COLO668 (cell line): ENCODE data around the gene C19orf33.

ENCODE experiments used
- DNase-seq: peaks from one replicate; lab custom pipeline; 2025; ENCODE audit not compliant: unreplicated experiment; lab: John Stamatoyannopoulos, UW

Gene C19orf33

DNA sequence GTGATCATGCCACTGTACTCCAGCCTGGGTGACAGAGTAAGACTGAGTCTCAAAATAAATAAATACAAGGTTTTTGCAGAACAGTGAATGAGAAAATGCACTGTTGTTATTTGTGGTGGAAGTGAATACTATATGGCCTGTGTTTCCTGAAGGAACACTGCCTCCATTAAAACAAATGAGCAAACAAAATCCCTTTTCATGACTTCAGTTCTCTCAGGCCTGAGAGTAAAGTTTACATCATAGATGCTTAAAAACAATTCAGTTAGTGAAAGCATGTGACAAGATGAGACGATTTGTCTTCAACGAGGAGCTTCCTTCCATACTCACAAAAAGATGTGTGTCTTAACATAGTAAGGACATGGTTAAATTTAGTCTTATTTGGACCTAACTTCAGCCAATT is 25.3 kb upstream of the C19orf33 start:
- DNase-seq: no peak

DNA sequence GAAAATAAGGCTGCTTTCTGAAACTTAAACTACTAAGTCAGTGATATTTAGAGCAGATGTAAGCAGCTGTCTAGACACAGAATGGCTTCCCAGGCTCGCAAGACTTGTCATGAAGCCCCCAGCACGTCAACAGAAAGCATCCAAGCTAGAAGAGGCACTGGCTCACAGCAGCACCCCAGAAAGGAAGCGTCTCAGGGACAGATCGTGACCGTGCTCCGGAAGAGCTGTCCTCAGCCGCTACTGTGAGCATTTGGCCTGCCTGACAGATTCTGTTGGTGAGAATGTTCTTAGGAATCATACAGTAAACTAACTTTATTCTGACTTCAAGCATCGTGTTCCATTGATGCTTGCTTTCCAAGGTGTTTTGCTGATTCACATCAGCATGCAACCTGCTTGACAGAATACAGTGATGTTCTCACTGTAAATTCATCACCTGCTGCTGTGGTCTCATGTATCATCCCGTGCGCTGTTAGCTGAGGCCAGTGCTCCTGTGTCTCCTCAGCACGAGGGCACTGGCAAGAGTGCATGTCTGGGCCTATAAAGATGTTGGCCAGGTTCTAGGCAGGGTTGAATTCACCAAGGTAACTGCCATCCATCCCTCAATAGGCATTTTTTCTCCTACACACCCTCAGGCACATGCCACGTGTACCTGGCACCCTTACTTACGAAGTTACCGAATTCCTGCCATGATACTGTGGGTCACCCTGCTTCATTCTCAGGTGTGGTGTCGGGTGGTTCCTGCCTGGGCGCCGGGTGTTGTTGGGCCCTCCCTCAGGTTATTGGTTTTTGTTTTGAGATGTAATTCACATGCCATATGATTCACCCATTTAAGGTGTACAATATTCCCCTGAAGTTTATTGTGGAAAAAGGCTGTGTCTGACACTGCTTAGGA is 23.8 kb upstream of the C19orf33 start:
- DNase-seq: no peak

DNA sequence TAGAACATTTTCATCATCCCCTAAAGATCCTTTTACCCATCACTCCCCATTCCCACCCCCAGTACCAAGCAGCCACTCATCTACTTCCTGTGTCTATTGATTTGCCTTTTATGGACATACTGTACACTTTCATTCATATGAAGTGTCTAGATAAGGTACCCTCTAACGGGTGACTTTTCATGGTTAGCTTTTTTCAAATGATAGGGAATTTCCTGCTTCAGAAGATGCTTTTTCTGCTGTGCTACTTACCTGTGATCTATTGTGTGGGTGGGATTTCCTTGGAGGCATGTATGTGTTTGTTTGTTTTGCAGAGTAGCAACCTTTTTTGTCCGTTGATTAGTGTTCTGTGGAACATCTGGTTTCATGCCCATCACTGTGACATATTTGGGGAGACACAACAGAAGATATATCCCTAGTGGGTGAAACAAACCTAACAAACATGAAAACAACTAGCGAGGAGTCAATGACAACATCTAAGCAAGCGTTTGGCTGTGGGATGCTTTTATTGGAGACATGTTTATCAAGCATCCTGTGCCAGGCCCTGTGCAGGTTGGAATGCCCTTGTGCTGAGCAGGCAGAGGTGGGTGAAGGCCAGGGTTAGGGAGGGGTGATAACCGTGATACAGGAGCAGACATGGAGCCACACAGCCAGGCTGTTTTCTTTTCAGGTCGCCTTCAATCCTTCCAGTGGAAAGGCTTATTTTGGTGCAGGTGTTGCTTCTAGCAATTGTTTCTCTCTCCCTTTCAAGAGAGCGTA is 22.1 kb upstream of the C19orf33 start:
- no peak for DNase-seq

DNA sequence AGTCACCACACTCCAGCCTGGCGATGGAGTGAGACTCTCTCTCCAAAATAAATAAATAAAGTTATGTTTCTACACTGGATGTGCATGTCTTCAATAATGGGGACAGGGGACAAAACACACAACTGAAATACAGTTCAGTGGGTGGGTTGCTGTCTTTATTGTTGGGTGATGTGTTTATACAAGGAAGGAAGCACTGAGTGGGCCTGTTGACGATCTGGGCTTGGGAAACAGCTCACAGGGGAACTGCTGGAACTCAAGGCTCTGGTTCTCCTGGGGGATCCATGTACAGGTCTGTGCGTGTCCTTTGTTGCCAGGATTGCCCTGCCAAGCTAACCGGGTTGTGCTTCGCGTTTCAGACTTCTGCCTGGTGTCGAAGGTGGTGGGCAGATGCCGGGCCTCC is 20.8 kb upstream of the C19orf33 start:
- no peak for DNase-seq

DNA sequence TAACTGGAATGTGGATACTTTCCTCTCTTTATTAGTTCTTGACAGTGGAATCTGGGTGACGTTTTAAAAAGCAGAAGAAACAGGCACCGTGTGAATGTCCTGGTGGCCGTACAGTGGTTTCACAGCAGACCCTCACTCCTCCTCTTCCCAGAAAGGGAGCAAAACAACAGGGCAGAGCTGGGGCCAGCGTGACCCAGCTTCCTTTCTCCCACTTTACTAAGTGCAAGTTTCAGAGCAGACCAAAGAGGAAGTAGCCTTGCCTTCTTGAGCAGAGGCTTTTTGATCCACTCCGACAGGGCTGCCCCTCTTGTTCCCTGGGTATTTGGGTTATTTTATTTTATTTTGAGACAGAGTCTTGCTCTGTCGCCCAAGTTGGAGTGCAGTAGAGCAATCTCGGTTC is 19.6 kb upstream of the C19orf33 start:
- DNase-seq: no peak

DNA sequence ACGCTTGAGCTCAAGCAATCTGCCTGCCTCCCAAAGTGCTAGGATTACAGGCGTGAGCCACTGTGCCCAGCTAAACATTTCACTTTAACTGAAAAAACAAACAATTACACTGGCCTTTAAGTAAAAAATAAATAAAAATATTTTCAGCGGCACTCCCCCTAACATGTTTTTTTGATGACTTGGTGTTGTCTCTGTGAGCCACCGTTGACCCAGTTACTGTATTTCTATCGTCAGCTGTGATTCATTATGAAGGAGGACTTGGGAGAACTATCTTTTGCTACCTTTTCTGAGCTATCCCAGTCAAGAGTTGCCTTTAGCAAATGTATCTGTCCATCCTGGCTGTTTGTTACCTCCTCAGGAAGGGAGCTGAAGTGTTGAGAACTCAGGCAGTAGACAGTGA is 18.5 kb upstream of the C19orf33 start:
- DNase-seq: no peak

DNA sequence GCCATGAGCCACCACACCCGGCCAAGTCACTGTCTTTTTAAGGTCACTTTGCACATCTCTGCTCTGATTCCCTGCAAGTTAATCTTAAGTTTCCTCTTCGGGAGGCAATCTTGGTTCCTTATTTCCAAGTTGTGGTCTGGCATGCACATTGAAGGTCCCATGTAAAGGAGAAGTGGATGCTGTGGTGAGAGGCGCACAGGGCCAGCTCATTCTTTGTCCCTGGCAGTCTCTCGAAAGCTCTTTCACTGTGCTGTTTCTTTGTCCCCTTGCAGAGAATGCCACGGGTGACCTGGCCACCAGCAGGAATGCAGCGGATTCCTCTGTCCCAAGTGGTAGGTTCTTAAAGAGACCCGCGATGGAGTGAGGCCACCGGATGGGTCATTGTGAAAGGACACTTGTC is 16.4 kb upstream of the C19orf33 start:
- no peak for DNase-seq

DNA sequence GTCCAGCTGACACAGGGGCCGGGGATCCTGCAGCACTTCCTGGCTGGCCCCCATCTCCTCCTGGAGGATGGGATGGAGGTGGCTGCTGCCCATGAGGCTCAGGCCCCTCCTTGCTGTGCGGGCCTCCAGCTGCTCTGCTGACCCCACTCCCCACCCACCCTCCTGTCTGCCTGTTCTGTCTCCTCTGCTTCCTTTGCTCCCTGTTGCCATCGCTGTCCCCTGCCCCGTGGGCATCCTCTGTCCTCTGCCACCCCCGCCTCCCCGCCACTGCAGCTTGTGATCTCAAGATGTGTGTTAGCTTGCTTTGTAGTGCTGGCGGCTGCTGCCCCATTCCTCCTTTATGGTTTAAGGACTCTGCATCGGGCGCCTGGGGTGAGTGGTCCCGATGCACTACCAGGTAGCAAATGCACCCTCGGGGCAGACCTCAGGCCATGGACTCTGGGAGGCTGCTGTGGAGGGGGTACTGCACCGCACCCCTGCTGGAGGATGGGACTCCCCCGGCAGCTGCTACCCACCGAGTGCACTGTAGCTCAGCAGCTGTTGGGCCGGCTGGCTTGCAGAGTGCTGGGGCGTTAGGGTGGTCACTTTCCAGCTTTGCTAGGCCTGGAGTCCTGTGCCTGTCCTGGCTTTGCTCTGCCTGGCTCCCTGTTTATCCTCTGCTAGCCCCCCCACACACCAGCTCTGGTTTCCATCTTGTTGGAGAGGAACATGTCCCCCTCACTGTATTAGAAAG is 15.8 kb upstream of the C19orf33 start:
- DNase-seq: no peak

DNA sequence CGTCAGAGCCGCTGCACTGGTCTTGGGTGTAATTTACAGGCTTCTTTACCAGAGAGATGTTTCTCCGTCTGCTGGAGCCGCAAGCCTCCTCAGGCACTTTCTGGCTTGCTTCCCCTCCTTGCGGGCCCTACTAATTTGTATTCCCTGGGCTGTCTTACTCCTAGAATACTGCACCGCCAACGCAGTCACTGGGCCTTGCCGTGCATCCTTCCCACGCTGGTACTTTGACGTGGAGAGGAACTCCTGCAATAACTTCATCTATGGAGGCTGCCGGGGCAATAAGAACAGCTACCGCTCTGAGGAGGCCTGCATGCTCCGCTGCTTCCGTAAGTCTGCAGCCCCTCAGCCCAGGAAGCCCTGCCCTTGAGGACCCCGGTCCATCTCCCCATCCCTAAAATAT is 14.1 kb upstream of the C19orf33 start:
- DNase-seq: no peak

DNA sequence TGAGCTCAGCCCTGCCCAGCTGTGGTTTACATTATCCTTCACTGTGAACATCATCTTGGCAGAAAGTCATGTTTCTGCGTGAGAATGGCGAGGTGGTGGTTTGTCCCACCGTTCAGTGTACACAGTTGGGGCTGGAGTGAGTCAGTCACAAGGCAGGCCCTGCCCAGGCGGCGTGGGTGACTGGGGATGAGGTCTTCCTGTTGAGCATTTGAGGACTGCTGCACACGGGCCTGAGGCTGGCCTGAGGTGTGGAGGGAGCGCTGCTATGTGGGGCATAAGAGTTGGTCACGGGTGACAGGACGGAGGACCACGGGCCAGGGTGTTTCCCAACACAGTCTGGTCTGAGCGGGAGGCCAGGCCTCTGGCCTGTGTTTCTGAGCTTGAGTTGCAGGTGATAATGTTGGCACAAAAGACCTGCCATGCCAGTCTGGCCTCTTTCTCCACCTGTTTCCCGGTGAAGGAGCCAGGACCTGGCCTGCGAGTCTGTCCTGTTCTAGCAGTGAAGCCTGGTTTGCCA is 13.4 kb upstream of the C19orf33 start:
- DNase-seq: no peak

DNA sequence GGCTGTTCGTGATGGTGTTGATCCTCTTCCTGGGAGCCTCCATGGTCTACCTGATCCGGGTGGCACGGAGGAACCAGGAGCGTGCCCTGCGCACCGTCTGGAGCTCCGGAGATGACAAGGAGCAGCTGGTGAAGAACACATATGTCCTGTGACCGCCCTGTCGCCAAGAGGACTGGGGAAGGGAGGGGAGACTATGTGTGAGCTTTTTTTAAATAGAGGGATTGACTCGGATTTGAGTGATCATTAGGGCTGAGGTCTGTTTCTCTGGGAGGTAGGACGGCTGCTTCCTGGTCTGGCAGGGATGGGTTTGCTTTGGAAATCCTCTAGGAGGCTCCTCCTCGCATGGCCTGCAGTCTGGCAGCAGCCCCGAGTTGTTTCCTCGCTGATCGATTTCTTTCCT is 12.2 kb upstream of the C19orf33 start:
- no peak for DNase-seq

DNA sequence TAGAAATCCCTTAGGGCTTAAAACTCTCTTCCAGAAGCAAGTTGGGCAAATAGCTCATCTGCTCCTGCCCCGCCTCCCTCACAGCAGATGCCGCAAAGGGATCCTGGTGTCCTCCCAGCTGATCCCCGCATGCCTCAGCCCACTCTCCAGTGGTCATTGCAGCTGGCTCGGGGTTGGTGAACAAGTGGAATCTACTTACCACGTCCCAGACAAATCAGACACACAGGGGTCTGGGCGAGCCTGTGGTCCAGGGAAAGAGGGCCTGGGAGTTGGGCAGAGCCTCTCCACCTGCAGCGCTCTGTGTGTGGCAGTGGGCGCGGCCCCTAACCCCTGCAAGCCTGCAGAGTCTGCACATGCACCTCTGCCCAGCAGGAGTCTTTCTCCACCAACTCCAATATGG is 10.8 kb upstream of the C19orf33 start:
- DNase-seq: no peak

DNA sequence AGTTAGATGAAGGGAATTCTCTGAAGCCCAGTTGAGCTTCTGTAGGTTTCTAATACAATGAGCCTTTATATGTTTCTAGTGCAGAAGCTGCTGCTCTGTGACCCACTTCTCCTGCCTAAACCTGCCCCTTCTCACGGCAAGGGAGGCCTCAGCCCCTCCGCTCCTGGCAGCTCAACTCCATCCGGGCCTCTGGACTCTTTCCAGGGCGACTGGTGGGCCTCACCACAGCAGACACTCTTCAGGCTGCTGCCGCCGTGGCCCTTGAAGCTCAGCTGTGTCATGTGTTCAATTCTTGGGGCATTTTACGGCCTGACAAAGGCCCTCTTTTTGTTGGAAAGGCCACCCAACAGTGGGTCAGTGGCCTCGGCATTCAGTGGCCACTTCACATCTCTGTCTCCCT is 10.0 kb upstream of the C19orf33 start:
- DNase-seq: no peak

DNA sequence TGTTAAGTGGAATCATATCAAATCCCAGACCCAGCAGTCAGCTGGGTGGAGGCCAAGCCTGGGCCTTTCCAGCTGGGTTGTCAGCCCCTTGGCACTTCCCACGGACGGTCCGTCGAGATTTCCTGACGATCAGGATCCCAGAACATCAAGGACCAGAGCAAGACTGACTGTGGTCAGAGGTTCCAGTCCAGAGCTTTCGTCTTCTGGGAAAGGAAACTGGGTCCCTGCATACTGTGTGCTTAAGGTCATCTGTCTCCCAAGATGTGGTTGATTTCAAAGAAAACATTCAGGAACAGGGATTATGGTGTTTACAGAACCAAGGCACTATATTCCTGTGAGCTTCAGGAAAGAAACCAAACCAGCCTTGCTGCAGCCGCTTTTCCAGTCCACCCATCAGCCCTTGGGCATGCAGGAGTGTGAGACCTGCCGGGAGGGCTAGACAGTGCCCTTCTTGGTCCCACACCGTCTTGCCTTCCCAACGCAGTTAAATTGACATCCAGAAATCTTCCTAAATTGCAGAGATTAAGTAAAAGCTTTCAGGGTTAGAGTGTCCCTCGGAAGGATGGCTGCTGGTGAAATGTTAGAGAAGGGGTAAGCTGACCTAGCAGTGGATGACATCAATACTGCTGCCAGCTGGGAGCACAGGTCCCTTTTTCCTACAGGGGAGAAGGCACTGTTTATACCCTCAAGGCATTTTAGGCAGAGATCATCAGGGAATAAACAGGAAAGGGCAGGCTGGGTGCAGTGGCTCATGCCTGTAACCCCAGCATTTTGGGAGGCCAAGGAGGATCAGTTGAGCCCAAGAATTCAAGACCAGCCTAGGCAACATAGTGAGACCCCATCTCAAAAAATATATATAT is 5.0 kb upstream of the C19orf33 start:
- DNase-seq: no peak

DNA sequence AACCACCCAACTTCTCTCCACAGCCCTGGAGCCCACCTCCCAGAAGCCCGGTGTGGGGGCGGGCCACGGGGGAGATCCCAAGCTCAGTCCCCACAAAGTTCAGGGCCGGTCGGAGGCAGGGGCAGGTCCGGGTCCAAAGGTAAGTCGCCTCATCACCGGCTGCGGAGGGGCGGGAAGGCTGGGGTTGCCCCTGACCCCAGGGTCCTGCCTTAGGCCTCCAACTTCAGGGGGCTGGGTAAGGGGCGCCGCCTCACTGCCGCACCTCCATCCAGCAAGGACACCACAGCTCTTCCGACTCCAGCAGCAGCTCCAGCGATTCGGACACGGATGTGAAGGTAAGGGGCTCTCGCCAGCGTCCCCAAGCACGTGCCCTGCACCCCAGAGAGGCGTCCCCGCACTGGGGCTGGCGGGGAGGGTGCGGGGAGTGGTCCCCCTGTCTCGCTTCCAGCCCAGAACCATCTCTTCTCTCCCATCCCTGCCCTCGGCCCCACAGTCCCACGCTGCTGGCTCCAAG is 358 bp downstream of the C19orf33 start:
- no peak for DNase-seq

DNA sequence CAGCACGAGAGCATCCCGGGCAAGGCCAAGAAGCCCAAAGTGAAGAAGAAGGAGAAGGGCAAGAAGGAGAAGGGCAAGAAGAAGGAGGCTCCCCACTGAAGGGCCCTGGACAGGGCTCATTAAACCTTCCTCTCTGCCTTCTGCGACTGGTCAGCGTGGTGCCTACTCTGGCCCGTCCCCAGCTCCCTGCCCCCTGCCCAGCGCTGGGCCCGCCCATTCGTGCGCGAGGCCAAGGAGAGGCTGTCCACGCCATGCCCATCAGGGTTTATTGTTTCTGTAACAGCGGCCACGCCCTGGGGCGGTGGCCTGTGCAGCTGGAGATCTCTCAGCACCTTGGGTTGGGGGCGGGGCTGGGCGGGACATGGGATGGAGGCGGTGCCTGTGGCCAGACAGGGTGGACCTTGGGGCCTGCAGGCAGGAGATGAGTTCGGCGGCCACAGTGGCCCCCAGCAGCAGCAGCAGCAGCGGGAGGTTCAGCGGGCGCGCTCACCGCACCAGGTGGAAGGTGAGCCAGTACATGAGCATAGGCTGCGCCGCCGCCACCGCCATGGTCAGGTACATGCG is 897 bp downstream of the C19orf33 start:
- DNase-seq: peak; percentile 79

DNA sequence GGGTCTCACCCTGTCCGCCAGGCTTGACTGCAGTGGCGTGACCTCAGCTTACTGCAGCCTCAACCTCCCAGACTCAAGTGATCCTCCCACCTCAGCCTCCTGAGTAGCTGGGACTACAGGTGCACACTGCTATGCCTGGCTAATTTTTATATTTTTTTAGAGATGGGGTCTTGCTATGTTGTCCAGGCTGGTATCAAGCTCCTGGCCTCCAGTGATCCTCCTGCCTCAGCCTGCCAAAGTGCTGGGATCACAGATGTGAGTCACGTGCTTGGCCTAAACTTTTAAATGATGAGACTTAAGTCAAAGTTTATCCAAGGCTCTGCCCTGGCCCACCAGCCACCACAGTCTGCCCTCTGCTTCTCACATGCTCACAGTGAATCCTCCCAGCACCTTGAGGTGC is 2.2 kb downstream of the C19orf33 start:
- DNase-seq: no peak

DNA sequence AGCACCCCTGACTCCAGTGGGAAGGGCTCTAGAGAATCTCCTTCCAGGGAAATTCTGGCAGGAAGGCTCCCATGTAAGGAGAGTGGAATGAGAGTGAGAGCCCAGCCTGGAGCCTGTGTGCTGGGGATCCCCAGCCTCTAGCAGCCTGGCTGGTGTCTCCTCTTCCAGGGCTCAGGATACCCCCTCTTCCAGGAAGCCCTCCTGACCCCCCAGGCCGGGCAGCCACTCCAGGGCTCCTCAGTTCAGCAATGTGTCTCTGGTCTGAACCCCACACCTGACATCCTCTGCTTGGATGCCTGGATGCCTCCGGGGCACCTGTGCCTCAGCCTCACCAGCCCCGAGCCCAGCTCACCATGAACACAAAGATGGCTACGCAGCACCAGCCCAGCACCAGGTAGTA is 3.0 kb downstream of the C19orf33 start:
- no peak for DNase-seq

DNA sequence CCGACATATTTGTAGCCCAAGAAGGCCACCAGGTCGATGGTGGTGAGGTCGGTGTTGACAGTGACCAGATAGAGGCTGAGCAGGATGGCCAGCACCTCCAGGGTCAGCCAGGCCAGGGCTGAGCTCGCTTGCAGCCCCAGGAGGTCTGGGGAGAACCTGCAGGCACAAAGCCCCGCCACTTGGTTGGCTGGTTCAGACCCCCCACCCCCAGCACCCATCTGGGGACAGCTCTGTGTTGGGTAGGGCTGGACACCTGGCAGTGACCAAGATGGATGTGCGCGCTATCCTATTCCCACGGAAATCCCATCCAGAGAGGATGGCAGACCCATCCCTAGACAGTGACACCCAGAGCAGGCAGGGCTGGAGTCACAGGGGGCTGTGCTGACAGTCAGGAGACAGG is 3.5 kb downstream of the C19orf33 start:
- no peak for DNase-seq
